ENCODE measurements around the gene DUSP9. TPM values are rescaled to one million over a fixed set of nuclear protein-coding genes. Genes with fewer than 3 reads are reported as not detected.

DUSP9 gene
- total RNA-seq, 1 donor from 2014 or later = not detected

GRCh38 chrX:153643431-153644351, 3.3 kb upstream of the DUSP9 start:
- peaks cover 5% of the 10 kb centered on the region for H3K4me1 ChIP-seq
- DNase-seq = peak; percentile 43
- intact Hi-C loops (cut with DNase I) = no loop called here
- H3K36me3 ChIP-seq = no peaks in the 10 kb centered on the region
- no peak overlapping the region for H3K4me3 ChIP-seq
- peaks cover 20% of the 10 kb centered on the region for H3K27me3 ChIP-seq
- TF ChIP-seq, protein P1, sequence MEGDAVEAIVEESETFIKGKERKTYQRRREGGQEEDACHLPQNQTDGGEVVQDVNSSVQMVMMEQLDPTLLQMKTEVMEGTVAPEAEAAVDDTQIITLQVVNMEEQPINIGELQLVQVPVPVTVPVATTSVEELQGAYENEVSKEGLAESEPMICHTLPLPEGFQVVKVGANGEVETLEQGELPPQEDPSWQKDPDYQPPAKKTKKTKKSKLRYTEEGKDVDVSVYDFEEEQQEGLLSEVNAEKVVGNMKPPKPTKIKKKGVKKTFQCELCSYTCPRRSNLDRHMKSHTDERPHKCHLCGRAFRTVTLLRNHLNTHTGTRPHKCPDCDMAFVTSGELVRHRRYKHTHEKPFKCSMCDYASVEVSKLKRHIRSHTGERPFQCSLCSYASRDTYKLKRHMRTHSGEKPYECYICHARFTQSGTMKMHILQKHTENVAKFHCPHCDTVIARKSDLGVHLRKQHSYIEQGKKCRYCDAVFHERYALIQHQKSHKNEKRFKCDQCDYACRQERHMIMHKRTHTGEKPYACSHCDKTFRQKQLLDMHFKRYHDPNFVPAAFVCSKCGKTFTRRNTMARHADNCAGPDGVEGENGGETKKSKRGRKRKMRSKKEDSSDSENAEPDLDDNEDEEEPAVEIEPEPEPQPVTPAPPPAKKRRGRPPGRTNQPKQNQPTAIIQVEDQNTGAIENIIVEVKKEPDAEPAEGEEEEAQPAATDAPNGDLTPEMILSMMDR (IDR thresholded peaks at IDR 0.05) = no peak
- H3K27ac ChIP-seq = no peak overlapping the region
- no peaks in the 10 kb centered on the region for H3K9me3 ChIP-seq
- ATAC-seq = peak; percentile 34

- no peak overlapping the region for H3K27ac ChIP-seq
- no peak overlapping the region for H3K4me3 ChIP-seq
- TF ChIP-seq, protein P1 (IDR thresholded peaks at IDR 0.05) = no peak
- peaks cover 5% of the 10 kb centered on the region for H3K4me1 ChIP-seq
- no peaks in the 10 kb centered on the region for H3K9me3 ChIP-seq
- DNase-seq (peak; percentile 38), ATAC-seq (no peak)
- intact Hi-C loops (cut with DNase I) = no loop called here
- peaks cover 20% of the 10 kb centered on the region for H3K27me3 ChIP-seq
- no peaks in the 10 kb centered on the region for H3K36me3 ChIP-seq
These were observed 2.5 kb upstream of the DUSP9 start for GRCh38 chrX:153644356-153645125.

- H3K27ac ChIP-seq = no peak overlapping the region
These were observed 1.9 kb upstream of the DUSP9 start for GRCh38 chrX:153645151-153645550.

DNA sequence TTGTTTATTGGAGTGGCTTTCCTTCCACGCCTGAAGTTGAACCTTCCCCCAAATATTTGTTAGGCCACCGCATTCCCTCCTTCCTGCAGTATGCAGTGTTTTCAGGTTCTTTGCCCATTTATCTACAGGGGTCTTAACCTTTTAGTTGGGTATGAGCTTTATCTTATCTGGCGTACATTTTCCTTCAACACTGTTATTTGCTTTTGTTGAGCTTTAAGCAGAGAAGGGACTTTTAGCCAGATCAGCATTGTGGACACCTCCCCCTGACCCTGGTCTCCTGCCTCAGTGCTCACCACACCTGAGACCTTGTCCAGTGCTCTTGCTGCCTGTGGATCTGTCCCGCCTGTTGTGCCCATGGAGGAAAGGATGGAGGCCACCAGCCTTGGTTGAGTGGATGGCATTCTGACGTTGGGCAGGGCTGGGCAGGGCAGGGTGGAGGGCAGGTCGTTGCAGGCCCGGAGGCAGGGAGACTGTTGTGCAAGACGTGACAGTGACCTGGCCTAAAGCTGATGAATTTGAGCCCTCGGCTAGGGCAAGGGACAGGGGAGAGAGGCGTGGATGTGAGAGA, 998 bp upstream of the DUSP9 start:
- Histone ChIP-seq H3K27me3 (peaks cover 18% of the 10 kb centered on the region), H3K4me3 (no peak overlapping the region), H3K9me3 (no peaks in the 10 kb centered on the region), H3K27ac (no peak overlapping the region), H3K4me1 (peaks cover 5% of the 10 kb centered on the region), H3K36me3 (no peaks in the 10 kb centered on the region)
- intact Hi-C loops (cut with DNase I) = no loop called here
- ATAC-seq (no peak), DNase-seq (no peak)
- TF ChIP-seq, protein P1 (IDR thresholded peaks at IDR 0.05) = no peak

More at GRCh38 chrX:153645151-153645550, 1.9 kb upstream of the DUSP9 start:
- DNase-seq = no peak
- intact Hi-C loops (cut with DNase I) = no loop called here
- no peaks in the 10 kb centered on the region for H3K36me3 ChIP-seq
- ATAC-seq = no peak
- peaks cover 5% of the 10 kb centered on the region for H3K4me1 ChIP-seq
- TF ChIP-seq, protein P1 (IDR thresholded peaks at IDR 0.05) = no peak
- peaks cover 20% of the 10 kb centered on the region for H3K27me3 ChIP-seq
- H3K4me3 ChIP-seq = no peak overlapping the region
- no peaks in the 10 kb centered on the region for H3K9me3 ChIP-seq

GRCh38 chrX:153647461-153648357, 706 bp downstream of the DUSP9 start:
- no peak for DNase-seq
- no peaks in the 10 kb centered on the region for H3K36me3 ChIP-seq
- no peaks in the 10 kb centered on the region for H3K9me3 ChIP-seq
- peaks cover 6% of the 10 kb centered on the region for H3K27me3 ChIP-seq
- no peak overlapping the region for H3K27ac ChIP-seq
- intact Hi-C loops (cut with DNase I) = no loop called here
- peaks cover 5% of the 10 kb centered on the region for H3K4me1 ChIP-seq
- TF ChIP-seq, protein P1 (IDR thresholded peaks at IDR 0.05) = no peak
- ATAC-seq = no peak
- H3K4me3 ChIP-seq = no peak overlapping the region
